ENCODE results near the gene POMGNT1. TPM values are rescaled to one million over a fixed set of nuclear protein-coding genes. Genes with fewer than 3 reads are reported as not detected.

POMGNT1 gene
- total and polyA plus RNA-seq, 2 of the 13 experiments (the other 11 are each of a cell fraction or from before 2014, with no cell fraction given): 33.9 to 46.8 TPM

GRCh38 chr1:46247436-46248121, 49.3 kb upstream of the POMGNT1 start, which contains the start of gene RAD54L (continued):
- TF ChIP-seq FOXK1 (CRISPR knock-in tag; IDR thresholded peaks at IDR 0.05; ENCODE audit: borderline replicate concordance, low read depth) (peak; percentile 90; the same call in 1 of the 2 replicates), TAF15 (IDR thresholded peaks at IDR 0.05; ENCODE audit: low read depth, low read length, poor library complexity, severe bottlenecking) (peak; percentile 75), PAF1 (CRISPR knock-in tag; IDR thresholded peaks at IDR 0.05) (no peak), KMT2B (CRISPR knock-in tag; IDR thresholded peaks at IDR 0.05) (peak; percentile 88), ZFP36L1 (CRISPR knock-in tag; IDR thresholded peaks at IDR 0.05) (peak; percentile 95), DPF2 (CRISPR knock-in tag; IDR thresholded peaks at IDR 0.05; ENCODE audit: borderline replicate concordance, low read depth) (no peak), ZNF614 (CRISPR knock-in tag; IDR thresholded peaks at IDR 0.05; ENCODE audit: borderline replicate concordance) (0 out of 2 replicates have a peak, but pooled peaks have one; percentile 28), ZNF484 (CRISPR knock-in tag; IDR thresholded peaks at IDR 0.05; ENCODE audit: borderline replicate concordance, low read depth) (no peak), MBD4 (IDR thresholded peaks at IDR 0.05; ENCODE audit: borderline replicate concordance, low read length) (no peak), SRY (CRISPR knock-in tag; IDR thresholded peaks at IDR 0.05) (0 out of 2 replicates have a peak, but pooled peaks have one; percentile 41), TCF12 (IDR thresholded peaks at IDR 0.05) (no peak), TCF12 (CRISPR knock-in tag; IDR thresholded peaks at IDR 0.05) (0 out of 2 replicates have a peak, but pooled peaks have one; percentile 28), ZNF326 (CRISPR knock-in tag; IDR thresholded peaks at IDR 0.05; ENCODE audit: borderline replicate concordance) (no peak)
- TF ChIP-seq, protein P1, sequence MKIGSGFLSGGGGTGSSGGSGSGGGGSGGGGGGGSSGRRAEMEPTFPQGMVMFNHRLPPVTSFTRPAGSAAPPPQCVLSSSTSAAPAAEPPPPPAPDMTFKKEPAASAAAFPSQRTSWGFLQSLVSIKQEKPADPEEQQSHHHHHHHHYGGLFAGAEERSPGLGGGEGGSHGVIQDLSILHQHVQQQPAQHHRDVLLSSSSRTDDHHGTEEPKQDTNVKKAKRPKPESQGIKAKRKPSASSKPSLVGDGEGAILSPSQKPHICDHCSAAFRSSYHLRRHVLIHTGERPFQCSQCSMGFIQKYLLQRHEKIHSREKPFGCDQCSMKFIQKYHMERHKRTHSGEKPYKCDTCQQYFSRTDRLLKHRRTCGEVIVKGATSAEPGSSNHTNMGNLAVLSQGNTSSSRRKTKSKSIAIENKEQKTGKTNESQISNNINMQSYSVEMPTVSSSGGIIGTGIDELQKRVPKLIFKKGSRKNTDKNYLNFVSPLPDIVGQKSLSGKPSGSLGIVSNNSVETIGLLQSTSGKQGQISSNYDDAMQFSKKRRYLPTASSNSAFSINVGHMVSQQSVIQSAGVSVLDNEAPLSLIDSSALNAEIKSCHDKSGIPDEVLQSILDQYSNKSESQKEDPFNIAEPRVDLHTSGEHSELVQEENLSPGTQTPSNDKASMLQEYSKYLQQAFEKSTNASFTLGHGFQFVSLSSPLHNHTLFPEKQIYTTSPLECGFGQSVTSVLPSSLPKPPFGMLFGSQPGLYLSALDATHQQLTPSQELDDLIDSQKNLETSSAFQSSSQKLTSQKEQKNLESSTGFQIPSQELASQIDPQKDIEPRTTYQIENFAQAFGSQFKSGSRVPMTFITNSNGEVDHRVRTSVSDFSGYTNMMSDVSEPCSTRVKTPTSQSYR (CRISPR knock-in tag; IDR thresholded peaks at IDR 0.05; ENCODE audit: borderline replicate concordance): 0 out of 2 replicates have a peak, but pooled peaks have one; percentile 8
- TF ChIP-seq, protein P2, sequence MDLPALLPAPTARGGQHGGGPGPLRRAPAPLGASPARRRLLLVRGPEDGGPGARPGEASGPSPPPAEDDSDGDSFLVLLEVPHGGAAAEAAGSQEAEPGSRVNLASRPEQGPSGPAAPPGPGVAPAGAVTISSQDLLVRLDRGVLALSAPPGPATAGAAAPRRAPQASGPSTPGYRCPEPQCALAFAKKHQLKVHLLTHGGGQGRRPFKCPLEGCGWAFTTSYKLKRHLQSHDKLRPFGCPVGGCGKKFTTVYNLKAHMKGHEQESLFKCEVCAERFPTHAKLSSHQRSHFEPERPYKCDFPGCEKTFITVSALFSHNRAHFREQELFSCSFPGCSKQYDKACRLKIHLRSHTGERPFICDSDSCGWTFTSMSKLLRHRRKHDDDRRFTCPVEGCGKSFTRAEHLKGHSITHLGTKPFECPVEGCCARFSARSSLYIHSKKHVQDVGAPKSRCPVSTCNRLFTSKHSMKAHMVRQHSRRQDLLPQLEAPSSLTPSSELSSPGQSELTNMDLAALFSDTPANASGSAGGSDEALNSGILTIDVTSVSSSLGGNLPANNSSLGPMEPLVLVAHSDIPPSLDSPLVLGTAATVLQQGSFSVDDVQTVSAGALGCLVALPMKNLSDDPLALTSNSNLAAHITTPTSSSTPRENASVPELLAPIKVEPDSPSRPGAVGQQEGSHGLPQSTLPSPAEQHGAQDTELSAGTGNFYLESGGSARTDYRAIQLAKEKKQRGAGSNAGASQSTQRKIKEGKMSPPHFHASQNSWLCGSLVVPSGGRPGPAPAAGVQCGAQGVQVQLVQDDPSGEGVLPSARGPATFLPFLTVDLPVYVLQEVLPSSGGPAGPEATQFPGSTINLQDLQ (CRISPR knock-in tag; IDR thresholded peaks at IDR 0.05): no peak
- TF ChIP-seq, protein P3, sequence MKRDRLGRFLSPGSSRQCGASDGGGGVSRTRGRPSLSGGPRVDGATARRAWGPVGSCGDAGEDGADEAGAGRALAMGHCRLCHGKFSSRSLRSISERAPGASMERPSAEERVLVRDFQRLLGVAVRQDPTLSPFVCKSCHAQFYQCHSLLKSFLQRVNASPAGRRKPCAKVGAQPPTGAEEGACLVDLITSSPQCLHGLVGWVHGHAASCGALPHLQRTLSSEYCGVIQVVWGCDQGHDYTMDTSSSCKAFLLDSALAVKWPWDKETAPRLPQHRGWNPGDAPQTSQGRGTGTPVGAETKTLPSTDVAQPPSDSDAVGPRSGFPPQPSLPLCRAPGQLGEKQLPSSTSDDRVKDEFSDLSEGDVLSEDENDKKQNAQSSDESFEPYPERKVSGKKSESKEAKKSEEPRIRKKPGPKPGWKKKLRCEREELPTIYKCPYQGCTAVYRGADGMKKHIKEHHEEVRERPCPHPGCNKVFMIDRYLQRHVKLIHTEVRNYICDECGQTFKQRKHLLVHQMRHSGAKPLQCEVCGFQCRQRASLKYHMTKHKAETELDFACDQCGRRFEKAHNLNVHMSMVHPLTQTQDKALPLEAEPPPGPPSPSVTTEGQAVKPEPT (CRISPR knock-in tag; IDR thresholded peaks at IDR 0.05; ENCODE audit: low read depth): no peak

All from HepG2 (cell line).